Testis (tissue), 2 donors: ENCODE measurements around the gene HBG2.

Source experiments
- POLR2A ChIP-seq: fragments of 450-650 bp; IDR thresholded peaks from one replicate; pipeline ENCODE4 v1.6.1; 2017; ENCODE audit warnings: antibody characterized with exemption, mild to moderate bottlenecking, moderate library complexity
- TF ChIP-seq, protein P1 (sequence below), 3 experiments: fragments of 450-650 bp in 2 of 3; fragments of 200-600 bp in 1 of 3; sonication (generic) in 1 of 3; IDR thresholded peaks; one replicate each; pipeline ENCODE4 v1.5.1; 2016 to 2019; ENCODE audit warnings: antibody characterized with exemption in 3 of 3, mild to moderate bottlenecking in 2 of 3, moderate library complexity in 1 of 3

DNA sequence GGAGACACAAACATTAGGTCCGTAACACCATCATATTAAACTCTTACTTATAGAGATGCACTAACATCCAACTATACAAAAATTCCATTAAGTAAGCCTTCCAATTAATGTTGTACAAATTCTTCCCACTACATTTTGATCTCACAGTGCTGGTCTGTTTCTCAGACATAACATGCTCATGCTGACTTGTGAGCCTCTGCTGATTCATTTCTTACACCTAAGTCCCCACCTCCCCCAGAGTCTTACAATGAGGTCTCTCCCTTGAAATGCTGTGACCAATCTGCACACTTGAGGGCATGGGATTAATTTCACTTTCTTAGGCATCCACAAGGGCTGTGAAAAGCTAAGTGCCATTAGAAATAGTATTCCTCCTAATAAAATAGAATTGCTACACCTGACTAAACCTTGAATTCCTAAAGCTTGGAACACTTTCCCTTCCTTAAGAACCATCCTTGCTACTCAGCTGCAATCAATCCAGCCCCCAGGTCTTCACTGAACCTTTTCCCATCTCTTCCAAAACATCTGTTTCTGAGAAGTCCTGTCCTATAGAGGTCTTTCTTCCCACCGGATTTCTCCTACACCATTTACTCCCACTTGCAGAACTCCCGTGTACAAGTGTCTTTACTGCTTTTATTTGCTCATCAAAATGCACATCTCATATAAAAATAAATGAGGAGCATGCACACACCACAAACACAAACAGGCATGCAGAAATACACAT lies 6.9 kb downstream of the HBG2 start:
- TF ChIP-seq, protein P1, sequence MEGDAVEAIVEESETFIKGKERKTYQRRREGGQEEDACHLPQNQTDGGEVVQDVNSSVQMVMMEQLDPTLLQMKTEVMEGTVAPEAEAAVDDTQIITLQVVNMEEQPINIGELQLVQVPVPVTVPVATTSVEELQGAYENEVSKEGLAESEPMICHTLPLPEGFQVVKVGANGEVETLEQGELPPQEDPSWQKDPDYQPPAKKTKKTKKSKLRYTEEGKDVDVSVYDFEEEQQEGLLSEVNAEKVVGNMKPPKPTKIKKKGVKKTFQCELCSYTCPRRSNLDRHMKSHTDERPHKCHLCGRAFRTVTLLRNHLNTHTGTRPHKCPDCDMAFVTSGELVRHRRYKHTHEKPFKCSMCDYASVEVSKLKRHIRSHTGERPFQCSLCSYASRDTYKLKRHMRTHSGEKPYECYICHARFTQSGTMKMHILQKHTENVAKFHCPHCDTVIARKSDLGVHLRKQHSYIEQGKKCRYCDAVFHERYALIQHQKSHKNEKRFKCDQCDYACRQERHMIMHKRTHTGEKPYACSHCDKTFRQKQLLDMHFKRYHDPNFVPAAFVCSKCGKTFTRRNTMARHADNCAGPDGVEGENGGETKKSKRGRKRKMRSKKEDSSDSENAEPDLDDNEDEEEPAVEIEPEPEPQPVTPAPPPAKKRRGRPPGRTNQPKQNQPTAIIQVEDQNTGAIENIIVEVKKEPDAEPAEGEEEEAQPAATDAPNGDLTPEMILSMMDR (IDR thresholded peaks at IDR 0.05): no peak
- no peak for TF ChIP-seq POLR2A
